H1 (cell line): Measurements from ENCODE around the gene MAML3. TPM values are rescaled to one million over a fixed set of nuclear protein-coding genes. Genes with fewer than 3 reads are reported as not detected.

Experiments
- CTCF ChIA-PET: fragments of 300-600 bp; sonication (Branson Sonifier 250); formaldehyde crosslinking; loops from one replicate; lab custom pipeline; 2021; ENCODE audit not compliant: partially characterized antibody; lab: Charles Lee
- POLR2A ChIA-PET: fragments of 300-600 bp; sonication (Branson Sonifier 250); formaldehyde crosslinking; loops from one replicate; lab custom pipeline; 2021; ENCODE audit warnings: inconsistent platforms; ENCODE audit not compliant: partially characterized antibody; lab: Charles Lee
- DNase-seq, 2 experiments: peaks; one replicate each; pipeline versions ENCODE4 v3.0.0 to v3.0.0-alpha.2; 2010 to 2022; ENCODE audit warnings: low spot score in 2 of 2, low read depth in 1 of 2, mixed read lengths in 1 of 2
- FAIRE-seq: peaks from 2 replicates; lab custom pipeline; 2011; peaks lifted over from hg19 to GRCh38; lab: Jason Lieb, UNC
- H2AFZ ChIP-seq: 2 replicates; pipeline ENCODE4 v1.8.1; 2012; ENCODE audit warnings: low read length, inconsistent platforms
- H2AK5ac ChIP-seq: 2 replicates; pipeline ENCODE4 v1.6.1; 2013; ENCODE audit warnings: low read depth, low read length
- H2BK120ac ChIP-seq: replicated peaks from 2 replicates; pipeline ENCODE3; 2013; ENCODE audit warnings: low read depth, low read length, inconsistent platforms
- H2BK12ac ChIP-seq: 2 replicates; pipeline ENCODE4 v1.6.1; 2013; ENCODE audit warnings: low read depth, low read length
- H2BK15ac ChIP-seq: 2 replicates; pipeline ENCODE4 v1.6.1; 2013; ENCODE audit warnings: low read length
- H2BK20ac ChIP-seq: 2 replicates; pipeline ENCODE4 v1.6.1; 2013; ENCODE audit warnings: low read length
- H2BK5ac ChIP-seq: 2 replicates; pipeline ENCODE4 v1.6.1; 2013; ENCODE audit warnings: low read depth, low read length
- H3K14ac ChIP-seq: 2 replicates; pipeline ENCODE4 v1.6.1; 2013; ENCODE audit warnings: inconsistent platforms; ENCODE audit not compliant: insufficient read length
- H3K18ac ChIP-seq: 2 replicates; pipeline ENCODE4 v1.6.1; 2013; ENCODE audit warnings: low read length; ENCODE audit errors: extremely low read depth
- H3K23ac ChIP-seq: 2 replicates; pipeline ENCODE4 v1.6.1; 2013; ENCODE audit warnings: inconsistent platforms; ENCODE audit not compliant: insufficient read length
- H3K23me2 ChIP-seq: 2 replicates; pipeline ENCODE4 v1.6.1; 2013; ENCODE audit warnings: low read depth, low read length
- H3K27ac ChIP-seq: 2 replicates; pipeline ENCODE4 v1.6.1; 2011; ENCODE audit warnings: low read depth, low read length, inconsistent platforms
- H3K27me3 ChIP-seq, 4 experiments: replicated peaks in 1 of 4; 1 replicate in 1 of 4; 2 replicates in 3 of 4; pipeline versions ENCODE4 v1.6.1 to v1.8.1; 2011 to 2013; ENCODE audit warnings: low read length in 3 of 4, mild to moderate bottlenecking in 3 of 4, inconsistent platforms in 2 of 4, mixed read lengths in 2 of 4, moderate library complexity in 1 of 4; ENCODE audit not compliant: control insufficient read depth in 3 of 4, insufficient read depth in 3 of 4; ENCODE audit errors: extremely low read depth in 1 of 4
- H3K36me3 ChIP-seq, 4 experiments: 2 replicates each; pipeline versions ENCODE4 v1.6.1 to v1.8.1; 2011 to 2013; ENCODE audit warnings: mild to moderate bottlenecking in 4 of 4, low read length in 3 of 4, moderate library complexity in 2 of 4, control low read depth in 1 of 4, inconsistent platforms in 1 of 4; ENCODE audit not compliant: insufficient read depth in 4 of 4, control insufficient read depth in 2 of 4
- H3K4ac ChIP-seq: replicated peaks from 2 replicates; pipeline ENCODE3; 2013; ENCODE audit warnings: low read length, low read depth, mixed read lengths, inconsistent platforms; ENCODE audit not compliant: insufficient read length
- H3K4me1 ChIP-seq, 4 experiments: replicated peaks in 1 of 4; 1 replicate in 1 of 4; 2 replicates in 3 of 4; pipeline versions ENCODE4 v1.6.1 to v1.8.1; 2011 to 2013; ENCODE audit warnings: low read length in 3 of 4, inconsistent platforms in 2 of 4, mixed read lengths in 1 of 4; ENCODE audit not compliant: insufficient read depth in 4 of 4, control insufficient read depth in 3 of 4
- H3K4me2 ChIP-seq, 2 experiments: 2 replicates each; pipeline versions ENCODE4 v1.6.1 to v1.8.1; 2011 to 2013; ENCODE audit warnings: low read depth in 2 of 2, low read length in 2 of 2, control low read depth in 1 of 2, inconsistent platforms in 1 of 2, mild to moderate bottlenecking in 1 of 2; ENCODE audit not compliant: insufficient read depth in 1 of 2
- H3K4me3 ChIP-seq, 4 experiments: fragments of 200-600, 300-600 bp in 1 of 4; sonication (generic), shearing (Covaris generic), sonication (Bioruptor Twin) in 1 of 4; 2 replicates each; pipeline versions ENCODE4 v1.5.1 to v1.8.1; 2011 to 2016; ENCODE audit warnings: low read length in 4 of 4, low read depth in 3 of 4, control low read depth in 2 of 4, inconsistent platforms in 2 of 4, mild to moderate bottlenecking in 2 of 4, mixed read lengths in 1 of 4, moderate library complexity in 1 of 4; ENCODE audit not compliant: insufficient read depth in 2 of 4; ENCODE audit errors: extremely low read depth in 1 of 4
- H3K56ac ChIP-seq: replicated peaks from 2 replicates; pipeline ENCODE3; 2013; ENCODE audit warnings: low read depth, mild to moderate bottlenecking, mixed read lengths, low read length, inconsistent platforms; ENCODE audit not compliant: insufficient read length
- H3K79me1 ChIP-seq: 2 replicates; pipeline ENCODE4 v1.6.1; 2013; ENCODE audit warnings: low read depth, low read length, control low read depth
- H3K79me2 ChIP-seq, 2 experiments: 2 replicates each; pipeline versions ENCODE4 v1.6.1 to v1.8.1; 2012 to 2013; ENCODE audit warnings: low read length in 2 of 2, mild to moderate bottlenecking in 2 of 2, inconsistent platforms in 1 of 2; ENCODE audit not compliant: insufficient read depth in 2 of 2, control insufficient read depth in 1 of 2
- H3K9ac ChIP-seq, 4 experiments: replicated peaks in 1 of 4; 1 replicate in 1 of 4; 2 replicates in 3 of 4; pipeline versions ENCODE4 v1.6.1 to v1.8.1; 2011 to 2013; ENCODE audit warnings: low read depth in 3 of 4, low read length in 3 of 4, control low read depth in 2 of 4, mild to moderate bottlenecking in 2 of 4, moderate library complexity in 2 of 4, inconsistent platforms in 1 of 4; ENCODE audit errors: extremely low read depth in 1 of 4
- H3K9me3 ChIP-seq, 2 experiments: 2 replicates each; pipeline versions ENCODE4 v1.6.1 to v1.8.1; 2012 to 2013; ENCODE audit warnings: mild to moderate bottlenecking in 2 of 2, moderate library complexity in 2 of 2, control low read depth in 1 of 2, inconsistent platforms in 1 of 2, low read depth in 1 of 2, low read length in 1 of 2, mixed read lengths in 1 of 2; ENCODE audit not compliant: insufficient read depth in 2 of 2
- H4K20me1 ChIP-seq, 2 experiments: replicated peaks in 1 of 2; 2 replicates each; pipeline versions ENCODE3 to v1.8.1; 2011 to 2013; ENCODE audit warnings: inconsistent platforms in 2 of 2, low read length in 2 of 2, mild to moderate bottlenecking in 1 of 2; ENCODE audit not compliant: insufficient read depth in 2 of 2, control insufficient read depth in 1 of 2
- H4K5ac ChIP-seq: 2 replicates; pipeline ENCODE4 v1.6.1; 2013; ENCODE audit warnings: low read length, low read depth, mixed read lengths, inconsistent platforms; ENCODE audit not compliant: insufficient read length
- H4K8ac ChIP-seq: 2 replicates; pipeline ENCODE4 v1.8.0; 2013; ENCODE audit warnings: mild to moderate bottlenecking, moderate library complexity, low read length, inconsistent platforms; ENCODE audit not compliant: insufficient read depth; ENCODE audit errors: extremely low read depth
- H4K91ac ChIP-seq: replicated peaks from 2 replicates; pipeline ENCODE3; 2013; ENCODE audit warnings: low read length, mixed read lengths, inconsistent platforms; ENCODE audit not compliant: insufficient read length
- RNF2 ChIP-seq: fragments of 200-900, 300-1000 bp; sonication (generic); IDR thresholded peaks from 2 replicates; pipeline ENCODE4 v1.7.1; 2016; ENCODE audit warnings: borderline replicate concordance, low read depth, mild to moderate bottlenecking, antibody characterized with exemption, low read length; ENCODE audit not compliant: poor library complexity, severe bottlenecking; ENCODE audit errors: missing control alignments
- SP2 ChIP-seq: IDR thresholded peaks from 2 replicates; pipeline ENCODE4 v1.6.1; 2012; ENCODE audit warnings: mild to moderate bottlenecking, low read length, inconsistent platforms
- WGBS, 2 experiments: shearing (Covaris generic) in 1 of 2; methylation state at CpG; one replicate each; pipeline versions ENCODE4 v1.1.6 to v1.1.7; 2013 to 2015; ENCODE audit warnings: low lambda C conversion rate in 2 of 2, mixed read lengths in 2 of 2, inconsistent platforms in 1 of 2, low coverage in 1 of 2, missing lambda C conversion rate in 1 of 2; ENCODE audit not compliant: insufficient replicate concordance in 2 of 2, insufficient coverage in 1 of 2, insufficient read length in 1 of 2; ENCODE audit errors: extremely low coverage in 1 of 2, missing lambda C conversion rate in 1 of 2; 5-methylcytosine and 5-hydroxymethylcytosine counted together
- polyA plus RNA-seq, 7 experiments: library from polyadenylated mRNA; depleted of rRNA in 3 of 7; stranded (reverse) in 5 of 7; unstranded in 2 of 7; fragments of >200 nt in 5 of 7; fragments of 200-250 nt in 2 of 7; gene quantifications; 1 replicate in 5 of 7; 2 replicates in 1 of 7; 4 replicates in 1 of 7; pipeline versions ENCODE4 v1.2.1 to v1.2.3, GENCODE V29; 2011 to 2013; ENCODE audit warnings: missing spikeins in 2 of 7, mixed read lengths in 2 of 7
- total RNA-seq: library from RNA; stranded (reverse); fragmentation: NEBNext Ultra II Directional; extraction: Animal tissue kit (Norgen Biotek cat#: 25700); gene quantifications from 2 replicates; pipeline ENCODE4 v1.2.1, GENCODE V29; 2021
- TF ChIP-seq, protein P1 (sequence below): IDR thresholded peaks from 2 replicates; pipeline ENCODE4 v1.6.1; 2011; ENCODE audit warnings: low read length, improper control_type of control experiment

MAML3 gene
- total and polyA plus RNA-seq, 2 of the 8 experiments (the other 6 are each of a cell fraction or from before 2014, with no cell fraction given): 2.1 to 5.7 TPM

GRCh38 chr4:139966383-139966782, 187.6 kb downstream of the MAML3 start:
- no peak overlapping the region for H3K9ac ChIP-seq
- H3K79me2 ChIP-seq: no peaks in the 10 kb centered on the region
- no peaks in the 10 kb centered on the region for H3K4me1 ChIP-seq
- H2BK12ac ChIP-seq: no peak overlapping the region
- H3K9me3 ChIP-seq: no peaks in the 10 kb centered on the region
- TF ChIP-seq, protein P1, sequence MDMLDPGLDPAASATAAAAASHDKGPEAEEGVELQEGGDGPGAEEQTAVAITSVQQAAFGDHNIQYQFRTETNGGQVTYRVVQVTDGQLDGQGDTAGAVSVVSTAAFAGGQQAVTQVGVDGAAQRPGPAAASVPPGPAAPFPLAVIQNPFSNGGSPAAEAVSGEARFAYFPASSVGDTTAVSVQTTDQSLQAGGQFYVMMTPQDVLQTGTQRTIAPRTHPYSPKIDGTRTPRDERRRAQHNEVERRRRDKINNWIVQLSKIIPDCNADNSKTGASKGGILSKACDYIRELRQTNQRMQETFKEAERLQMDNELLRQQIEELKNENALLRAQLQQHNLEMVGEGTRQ: no peak
- TF ChIP-seq RNF2: no peak
- TF ChIP-seq SP2: no peak
- H2AK5ac ChIP-seq: no peak overlapping the region
- H3K14ac ChIP-seq: no peak overlapping the region
- no peak overlapping the region for H2BK15ac ChIP-seq
- H3K4ac ChIP-seq: no peak overlapping the region
- H2BK20ac ChIP-seq: no peak overlapping the region
- no peaks in the 10 kb centered on the region for H3K79me1 ChIP-seq
- no peak overlapping the region for H4K5ac ChIP-seq
- no peak overlapping the region for H4K8ac ChIP-seq
- FAIRE-seq (no peak), DNase-seq (no peak)
- H3K23ac ChIP-seq: no peak overlapping the region
- H2BK5ac ChIP-seq: no peak overlapping the region
- CTCF ChIA-PET: interaction anchor here (1.1 kb wide), 1 partner anchor 86 kb away, joined by 4 read pairs; no protein-coding TSS in a partner anchor
- no peak overlapping the region for H3K4me3 ChIP-seq
- H4K91ac ChIP-seq: no peak overlapping the region
- H3K56ac ChIP-seq: no peak overlapping the region
- H2AFZ ChIP-seq: no peak overlapping the region
- peaks cover 2 to 3% of the 10 kb centered on the region in 2 experiments for H4K20me1 ChIP-seq
- no peak overlapping the region for H3K4me2 ChIP-seq
- H3K27ac ChIP-seq: no peak overlapping the region
- no peaks in the 10 kb centered on the region for H3K23me2 ChIP-seq
- H3K27me3 ChIP-seq: peaks cover 10 to 30% (median 25%) of the 10 kb centered on the region in 4 experiments
- WGBS, 2 experiments: 89% methylated on average over 4 of the region's 4 CpGs; no CpG with 5 or more reads in 1 of the 2 experiments
- H2BK120ac ChIP-seq: no peak overlapping the region
- H3K36me3 ChIP-seq: no peaks in the 10 kb centered on the region
- no peak overlapping the region for H3K18ac ChIP-seq
- POLR2A ChIA-PET: no interaction called here
